Measurements from ENCODE around the gene UGT1A9.

DNA sequence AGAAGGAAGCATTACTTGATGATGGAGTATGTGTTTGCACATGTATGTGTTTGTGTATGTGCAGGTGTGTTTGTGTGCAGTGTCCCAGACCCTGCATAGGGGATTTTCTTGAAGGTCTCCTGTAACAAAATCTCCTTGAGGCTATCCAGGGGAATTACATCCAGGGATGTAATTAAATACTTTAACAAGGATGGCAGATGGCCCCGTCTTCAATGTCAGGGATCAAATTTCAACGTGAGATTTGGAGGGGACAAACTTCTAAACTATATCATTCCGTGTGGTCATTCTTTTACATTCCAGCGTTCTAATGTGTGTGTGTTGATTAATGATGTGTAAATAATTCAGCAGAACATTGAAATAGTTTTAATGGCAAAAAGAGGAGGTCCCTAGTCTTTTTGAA lies 3.3 kb downstream of the UGT1A9 start:
- TF ChIP-seq, protein P1, sequence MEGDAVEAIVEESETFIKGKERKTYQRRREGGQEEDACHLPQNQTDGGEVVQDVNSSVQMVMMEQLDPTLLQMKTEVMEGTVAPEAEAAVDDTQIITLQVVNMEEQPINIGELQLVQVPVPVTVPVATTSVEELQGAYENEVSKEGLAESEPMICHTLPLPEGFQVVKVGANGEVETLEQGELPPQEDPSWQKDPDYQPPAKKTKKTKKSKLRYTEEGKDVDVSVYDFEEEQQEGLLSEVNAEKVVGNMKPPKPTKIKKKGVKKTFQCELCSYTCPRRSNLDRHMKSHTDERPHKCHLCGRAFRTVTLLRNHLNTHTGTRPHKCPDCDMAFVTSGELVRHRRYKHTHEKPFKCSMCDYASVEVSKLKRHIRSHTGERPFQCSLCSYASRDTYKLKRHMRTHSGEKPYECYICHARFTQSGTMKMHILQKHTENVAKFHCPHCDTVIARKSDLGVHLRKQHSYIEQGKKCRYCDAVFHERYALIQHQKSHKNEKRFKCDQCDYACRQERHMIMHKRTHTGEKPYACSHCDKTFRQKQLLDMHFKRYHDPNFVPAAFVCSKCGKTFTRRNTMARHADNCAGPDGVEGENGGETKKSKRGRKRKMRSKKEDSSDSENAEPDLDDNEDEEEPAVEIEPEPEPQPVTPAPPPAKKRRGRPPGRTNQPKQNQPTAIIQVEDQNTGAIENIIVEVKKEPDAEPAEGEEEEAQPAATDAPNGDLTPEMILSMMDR (IDR thresholded peaks at IDR 0.05) = no peak
- TF ChIP-seq POLR2AphosphoS5 (IDR thresholded peaks at IDR 0.05; ENCODE audit: insufficient read depth in 1 of 2, low read depth in 1 of 2) (no peak), POLR2A (IDR thresholded peaks at IDR 0.05) (no peak)

Measured in vagina (tissue), 2 donors.